Neural cell (in vitro differentiated cells): ENCODE measurements around the gene SLC36A1. TPM values are rescaled to one million over a fixed set of nuclear protein-coding genes. Genes with fewer than 3 reads are reported as not detected.

Experiments used
- H2AFZ ChIP-seq: fragments of 200-600, 300-800 bp; sonication (generic), shearing (Covaris generic); 2 replicates; pipeline ENCODE4 v1.6.0; 2014; ENCODE audit warnings: low read depth, mild to moderate bottlenecking, antibody characterized with exemption, low read length, moderate library complexity
- H3F3A ChIP-seq: fragments of 200-600 bp; shearing (Covaris generic); 2 replicates; pipeline ENCODE4 v1.6.1; 2016; ENCODE audit warnings: mild to moderate bottlenecking, moderate library complexity, mixed read lengths, antibody characterized with exemption, low read length; ENCODE audit not compliant: insufficient read depth, poor library complexity, severe bottlenecking
- H3K27ac ChIP-seq: fragments of 200-600, 300-800 bp; sonication (generic), shearing (Covaris generic); 2 replicates; pipeline ENCODE4 v1.5.1; 2014; ENCODE audit warnings: mild to moderate bottlenecking, low read length, moderate library complexity
- H3K27me3 ChIP-seq: fragments of 300-800, 200-600 bp; sonication (generic), shearing (Covaris generic); 2 replicates; pipeline ENCODE4 v1.6.0; 2014; ENCODE audit warnings: mild to moderate bottlenecking, low read depth, low read length, moderate library complexity; ENCODE audit not compliant: insufficient read depth
- H3K36me3 ChIP-seq: fragments of 300-800, 200-600 bp; sonication (generic), shearing (Covaris generic); 2 replicates; pipeline ENCODE4 v1.5.1; 2014; ENCODE audit warnings: mild to moderate bottlenecking, antibody characterized with exemption, low read length, moderate library complexity; ENCODE audit not compliant: insufficient read depth
- H3K4me2 ChIP-seq: fragments of 300-800, 200-600 bp; sonication (generic), shearing (Covaris generic); 2 replicates; pipeline ENCODE4 v1.6.0; 2014; ENCODE audit warnings: mild to moderate bottlenecking, low read length
- H3K4me3 ChIP-seq: fragments of 300-800, 200-600 bp; sonication (generic), shearing (Covaris generic); 2 replicates; pipeline ENCODE4 v1.5.1; 2014; ENCODE audit warnings: mild to moderate bottlenecking, low read length, moderate library complexity
- H3K79me2 ChIP-seq: fragments of 200-600 bp; shearing (Covaris generic); replicated peaks from 2 replicates; pipeline ENCODE4 v1.6.0; 2014; ENCODE audit warnings: mild to moderate bottlenecking, low read length, moderate library complexity; ENCODE audit not compliant: insufficient read depth
- H3K9ac ChIP-seq: fragments of 300-800, 200-600 bp; sonication (generic), shearing (Covaris generic); 2 replicates; pipeline ENCODE4 v1.6.1; 2016; ENCODE audit warnings: mild to moderate bottlenecking, low read length, mixed read lengths
- H3K9me2 ChIP-seq: fragments of 200-600 bp; shearing (Covaris generic); 2 replicates; pipeline ENCODE4 v1.6.1; 2016; ENCODE audit warnings: mild to moderate bottlenecking, low read length, mixed read lengths; ENCODE audit not compliant: insufficient read depth
- H3K9me3 ChIP-seq: fragments of 200-600, 300-800 bp; sonication (generic), shearing (Covaris generic); 2 replicates; pipeline ENCODE4 v1.6.1; 2016; ENCODE audit warnings: mild to moderate bottlenecking, mixed run types, low read length, moderate library complexity, mixed read lengths
- H4K20me1 ChIP-seq: fragments of 200-600 bp; shearing (Covaris generic); 2 replicates; pipeline ENCODE4 v1.6.1; 2016; ENCODE audit warnings: mild to moderate bottlenecking, mixed run types; ENCODE audit not compliant: insufficient read depth
- EP300 ChIP-seq: fragments of 450-650 bp; conservative IDR thresholded peaks from 2 replicates; pipeline ENCODE4 v1.6.1; 2014; ENCODE audit warnings: antibody characterized with exemption, mild to moderate bottlenecking, moderate library complexity; ENCODE audit not compliant: poor library complexity, severe bottlenecking
- EZH2 ChIP-seq: fragments of 200-600, 300-800 bp; shearing (Covaris generic), sonication (generic); IDR thresholded peaks from 2 replicates; pipeline ENCODE4 v1.6.1; 2014; ENCODE audit warnings: antibody characterized with exemption, low read length, borderline replicate concordance, mild to moderate bottlenecking; ENCODE audit not compliant: insufficient read depth, poor library complexity, severe bottlenecking
- MXI1 ChIP-seq: fragments of 450-650 bp; conservative IDR thresholded peaks from 2 replicates; pipeline ENCODE4 v1.6.1; 2014; ENCODE audit warnings: antibody characterized with exemption, mild to moderate bottlenecking; ENCODE audit not compliant: poor library complexity, severe bottlenecking
- POLR2AphosphoS5 ChIP-seq: IDR thresholded peaks from 2 replicates; pipeline ENCODE4 v1.6.1; 2012
- RAD21 ChIP-seq: fragments of 450-650 bp; conservative IDR thresholded peaks from 2 replicates; pipeline ENCODE4 v1.6.1; 2014; ENCODE audit warnings: antibody characterized with exemption, mild to moderate bottlenecking, moderate library complexity
- SMC3 ChIP-seq: fragments of 450-650 bp; conservative IDR thresholded peaks from 2 replicates; pipeline ENCODE4 v1.6.1; 2014; ENCODE audit warnings: antibody characterized with exemption, mild to moderate bottlenecking, moderate library complexity; ENCODE audit not compliant: poor library complexity
- TAF1 ChIP-seq: IDR thresholded peaks from 2 replicates; pipeline ENCODE4 v1.6.1; 2012; ENCODE audit warnings: low read depth
- polyA plus RNA-seq: library from polyadenylated mRNA; depleted of rRNA; stranded (reverse); fragments of >200 nt; gene quantifications from 2 replicates; pipeline ENCODE4 v1.2.3, GENCODE V29; 2014
- TF ChIP-seq, protein P1 (sequence below): IDR thresholded peaks from 2 replicates; pipeline ENCODE4 v1.6.1; 2012; ENCODE audit warnings: borderline replicate concordance
- TF ChIP-seq, protein P2 (sequence below): fragments of 450-650 bp; IDR thresholded peaks from 2 replicates; pipeline ENCODE4 v1.5.1; 2014; ENCODE audit warnings: antibody characterized with exemption, mild to moderate bottlenecking, moderate library complexity; ENCODE audit not compliant: poor library complexity, severe bottlenecking

Gene SLC36A1
- polyA plus RNA-seq, 1 donor from 2014 or later: 5.3 TPM

DNA sequence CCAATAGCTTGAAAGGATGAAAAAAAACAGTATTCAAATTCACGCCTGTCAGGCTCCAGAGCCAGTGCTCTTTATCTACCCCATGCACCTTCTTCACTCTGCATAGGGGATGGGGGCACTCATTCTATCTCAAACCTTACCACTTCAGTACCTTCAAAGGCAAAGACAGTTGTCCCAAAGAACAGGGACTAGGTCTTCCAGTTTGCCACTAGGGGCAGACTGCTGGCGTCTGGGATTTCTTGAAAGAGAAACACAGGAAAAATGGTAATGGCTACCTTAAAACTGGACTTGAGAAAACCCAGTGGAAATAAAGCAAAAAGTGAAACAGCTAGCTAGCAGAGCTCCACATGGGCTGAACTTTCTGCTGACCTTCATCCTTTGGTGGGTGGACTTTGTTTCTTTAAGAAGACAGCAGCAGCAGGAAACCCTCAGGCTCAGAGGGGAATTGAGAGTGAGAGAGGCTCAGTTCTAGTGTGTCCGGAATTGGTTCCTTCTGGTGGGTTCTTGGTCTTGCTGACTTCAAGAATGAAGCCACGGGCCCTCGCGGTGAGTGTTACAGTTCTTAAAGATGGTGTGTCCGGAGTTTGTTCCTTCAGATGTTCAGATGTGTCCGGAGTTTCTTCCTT is 41.0 kb upstream of the SLC36A1 start:
- TF ChIP-seq MXI1 (no peak), POLR2AphosphoS5 (no peak), EP300 (no peak), EZH2 (no peak), SMC3 (no peak), RAD21 (no peak), TAF1 (no peak)
- TF ChIP-seq, protein P1, sequence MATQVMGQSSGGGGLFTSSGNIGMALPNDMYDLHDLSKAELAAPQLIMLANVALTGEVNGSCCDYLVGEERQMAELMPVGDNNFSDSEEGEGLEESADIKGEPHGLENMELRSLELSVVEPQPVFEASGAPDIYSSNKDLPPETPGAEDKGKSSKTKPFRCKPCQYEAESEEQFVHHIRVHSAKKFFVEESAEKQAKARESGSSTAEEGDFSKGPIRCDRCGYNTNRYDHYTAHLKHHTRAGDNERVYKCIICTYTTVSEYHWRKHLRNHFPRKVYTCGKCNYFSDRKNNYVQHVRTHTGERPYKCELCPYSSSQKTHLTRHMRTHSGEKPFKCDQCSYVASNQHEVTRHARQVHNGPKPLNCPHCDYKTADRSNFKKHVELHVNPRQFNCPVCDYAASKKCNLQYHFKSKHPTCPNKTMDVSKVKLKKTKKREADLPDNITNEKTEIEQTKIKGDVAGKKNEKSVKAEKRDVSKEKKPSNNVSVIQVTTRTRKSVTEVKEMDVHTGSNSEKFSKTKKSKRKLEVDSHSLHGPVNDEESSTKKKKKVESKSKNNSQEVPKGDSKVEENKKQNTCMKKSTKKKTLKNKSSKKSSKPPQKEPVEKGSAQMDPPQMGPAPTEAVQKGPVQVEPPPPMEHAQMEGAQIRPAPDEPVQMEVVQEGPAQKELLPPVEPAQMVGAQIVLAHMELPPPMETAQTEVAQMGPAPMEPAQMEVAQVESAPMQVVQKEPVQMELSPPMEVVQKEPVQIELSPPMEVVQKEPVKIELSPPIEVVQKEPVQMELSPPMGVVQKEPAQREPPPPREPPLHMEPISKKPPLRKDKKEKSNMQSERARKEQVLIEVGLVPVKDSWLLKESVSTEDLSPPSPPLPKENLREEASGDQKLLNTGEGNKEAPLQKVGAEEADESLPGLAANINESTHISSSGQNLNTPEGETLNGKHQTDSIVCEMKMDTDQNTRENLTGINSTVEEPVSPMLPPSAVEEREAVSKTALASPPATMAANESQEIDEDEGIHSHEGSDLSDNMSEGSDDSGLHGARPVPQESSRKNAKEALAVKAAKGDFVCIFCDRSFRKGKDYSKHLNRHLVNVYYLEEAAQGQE: no peak
- TF ChIP-seq, protein P2, sequence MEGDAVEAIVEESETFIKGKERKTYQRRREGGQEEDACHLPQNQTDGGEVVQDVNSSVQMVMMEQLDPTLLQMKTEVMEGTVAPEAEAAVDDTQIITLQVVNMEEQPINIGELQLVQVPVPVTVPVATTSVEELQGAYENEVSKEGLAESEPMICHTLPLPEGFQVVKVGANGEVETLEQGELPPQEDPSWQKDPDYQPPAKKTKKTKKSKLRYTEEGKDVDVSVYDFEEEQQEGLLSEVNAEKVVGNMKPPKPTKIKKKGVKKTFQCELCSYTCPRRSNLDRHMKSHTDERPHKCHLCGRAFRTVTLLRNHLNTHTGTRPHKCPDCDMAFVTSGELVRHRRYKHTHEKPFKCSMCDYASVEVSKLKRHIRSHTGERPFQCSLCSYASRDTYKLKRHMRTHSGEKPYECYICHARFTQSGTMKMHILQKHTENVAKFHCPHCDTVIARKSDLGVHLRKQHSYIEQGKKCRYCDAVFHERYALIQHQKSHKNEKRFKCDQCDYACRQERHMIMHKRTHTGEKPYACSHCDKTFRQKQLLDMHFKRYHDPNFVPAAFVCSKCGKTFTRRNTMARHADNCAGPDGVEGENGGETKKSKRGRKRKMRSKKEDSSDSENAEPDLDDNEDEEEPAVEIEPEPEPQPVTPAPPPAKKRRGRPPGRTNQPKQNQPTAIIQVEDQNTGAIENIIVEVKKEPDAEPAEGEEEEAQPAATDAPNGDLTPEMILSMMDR: no peak
- no peak overlapping the region for H3K9ac ChIP-seq
- no peak overlapping the region for H3K27ac ChIP-seq
- H3K4me3 ChIP-seq: no peak overlapping the region
- H3F3A ChIP-seq: no peaks in the 10 kb centered on the region
- H3K79me2 ChIP-seq: no peaks in the 10 kb centered on the region
- no peak overlapping the region for H3K4me2 ChIP-seq
- no peaks in the 10 kb centered on the region for H3K9me3 ChIP-seq
- H2AFZ ChIP-seq: no peak overlapping the region
- no peaks in the 10 kb centered on the region for H3K27me3 ChIP-seq
- no peaks in the 10 kb centered on the region for H3K9me2 ChIP-seq
- no peaks in the 10 kb centered on the region for H4K20me1 ChIP-seq
- H3K36me3 ChIP-seq: no peaks in the 10 kb centered on the region

DNA sequence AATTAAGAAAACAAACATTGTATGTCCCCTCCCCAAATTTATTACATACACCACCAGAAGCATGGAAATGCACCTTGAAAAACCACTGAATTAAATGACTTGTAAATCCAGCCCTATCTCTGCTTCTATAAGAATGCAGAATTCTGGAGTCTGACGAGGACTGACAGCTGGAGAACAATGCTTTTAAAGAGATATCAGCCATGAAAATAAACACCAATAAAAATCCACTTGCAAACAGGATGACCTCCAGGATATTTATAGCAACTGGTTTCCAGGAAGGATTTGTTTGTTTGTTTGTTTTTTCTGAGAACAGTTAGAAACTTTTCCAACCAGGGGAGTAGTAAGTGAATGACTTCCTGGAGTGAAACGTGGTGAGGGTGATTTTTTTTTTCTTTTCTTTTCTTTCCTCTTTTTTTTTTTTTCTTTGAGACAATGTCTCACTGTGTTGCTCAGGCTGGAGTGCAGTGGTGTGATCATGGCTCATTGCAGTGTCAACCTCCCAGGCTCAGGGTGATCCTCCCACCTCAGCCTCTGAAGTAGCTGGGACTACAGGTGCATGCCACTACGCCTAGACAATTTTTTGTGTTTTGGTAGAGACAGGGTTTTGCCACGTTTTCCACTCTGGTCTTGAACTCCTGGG is 38.7 kb upstream of the SLC36A1 start:
- Histone ChIP-seq H3F3A (no peaks in the 10 kb centered on the region), H3K4me2 (no peak overlapping the region), H2AFZ (no peak overlapping the region), H3K9ac (no peak overlapping the region), H3K9me2 (no peaks in the 10 kb centered on the region), H3K79me2 (no peaks in the 10 kb centered on the region), H3K27ac (no peak overlapping the region), H3K4me3 (no peak overlapping the region), H3K27me3 (no peaks in the 10 kb centered on the region), H3K36me3 (no peaks in the 10 kb centered on the region), H4K20me1 (no peaks in the 10 kb centered on the region), H3K9me3 (no peaks in the 10 kb centered on the region)
- TF ChIP-seq SMC3 (no peak), EZH2 (no peak), MXI1 (no peak)
- TF ChIP-seq, protein P1: no peak
